Natural killer cell (primary cell): ENCODE measurements around the gene TRIM28. TPM values are rescaled to one million over a fixed set of nuclear protein-coding genes. Genes with fewer than 3 reads are reported as not detected.

Experiments used
- ATAC-seq, 3 donors: fragments of 150-1000 bp in 2 of 3; fragments of 200-7000 bp in 1 of 3; cut with Tn5 transposase; 1 replicate in 1 of 3; 2 replicates in 2 of 3; pipeline ENCODE4 v1.10.0; 2021; ENCODE audit warnings: mild to moderate bottlenecking in 2 of 3, moderate library complexity in 2 of 3
- DNase-seq, 2 donors: peaks; one replicate each; pipeline versions ENCODE4 v3.0.0 to v3.0.0-alpha.2; 2013 to 2021; ENCODE audit warnings: mixed read lengths in 1 of 2
- H3K27ac ChIP-seq: one replicate; pipeline ENCODE4 v1.5.1; 2013; ENCODE audit warnings: mild to moderate bottlenecking, low read length
- H3K27me3 ChIP-seq: one replicate; pipeline ENCODE4 v1.6.1; 2013; ENCODE audit warnings: low read length; ENCODE audit not compliant: control insufficient read depth, insufficient read depth
- H3K36me3 ChIP-seq: one replicate; pipeline ENCODE4 v1.6.1; 2013; ENCODE audit warnings: low read length; ENCODE audit not compliant: control insufficient read depth, insufficient read depth
- H3K4me1 ChIP-seq: one replicate; pipeline ENCODE4 v1.6.1; 2013; ENCODE audit warnings: low read length; ENCODE audit not compliant: control insufficient read depth, insufficient read depth
- H3K4me3 ChIP-seq: one replicate; pipeline ENCODE4 v1.5.1; 2013; ENCODE audit warnings: low read length
- H3K9me3 ChIP-seq: one replicate; pipeline ENCODE4 v1.6.1; 2013; ENCODE audit warnings: low read length; ENCODE audit not compliant: control insufficient read depth, insufficient read depth
- H3K27ac Mint-ChIP-seq, 2 donors: one replicate each; pipeline ENCODE4 v1.8.0; 2022; ENCODE audit warnings: mild to moderate bottlenecking in 2 of 2, mixed read lengths in 2 of 2, moderate library complexity in 1 of 2
- H3K27me3 Mint-ChIP-seq, 2 donors: one replicate each; pipeline ENCODE4 v1.8.0; 2022; ENCODE audit warnings: low read depth in 2 of 2, mixed read lengths in 2 of 2
- H3K36me3 Mint-ChIP-seq: one replicate; pipeline ENCODE4 v1.8.0; 2022; ENCODE audit warnings: mixed read lengths
- H3K4me1 Mint-ChIP-seq, 2 donors: one replicate each; pipeline ENCODE4 v1.8.0; 2022; ENCODE audit warnings: mixed read lengths in 2 of 2
- H3K4me3 Mint-ChIP-seq: one replicate; pipeline ENCODE4 v1.8.0; 2022; ENCODE audit warnings: mild to moderate bottlenecking, moderate library complexity, mixed read lengths
- H3K9me3 Mint-ChIP-seq, 2 donors: one replicate each; pipeline ENCODE4 v1.8.0; 2022; ENCODE audit warnings: mixed read lengths in 2 of 2
- WGBS: methylation state at CpG from one replicate; pipeline ENCODE4 v1.1.7; 2013; ENCODE audit warnings: missing lambda C conversion rate; ENCODE audit not compliant: insufficient coverage; 5-methylcytosine and 5-hydroxymethylcytosine counted together
- intact Hi-C: fragments of 100-400 bp; cut with micrococcal nuclease; formaldehyde crosslinking; loops from one replicate; pipeline ENCODE4 v1.14.2; 2022
- total RNA-seq, 4 donors: library from RNA; stranded (reverse); fragments of 120-200 nt in 1 of 4; gene quantifications; one replicate each; pipeline versions ENCODE4 v1.2.3 to v1.2.4, GENCODE V29; 2013 to 2022
- TF ChIP-seq, protein P1 (sequence below): fragments of 200-600 bp; IDR thresholded peaks from one replicate; pipeline ENCODE4 v1.8.0; 2022; ENCODE audit warnings: antibody characterized with exemption

Gene TRIM28
- total RNA-seq, 3 donors from 2014 or later (not counting 1 experiment from before 2014, with no cell fraction given): 330 to 451 (median 408) TPM

DNA sequence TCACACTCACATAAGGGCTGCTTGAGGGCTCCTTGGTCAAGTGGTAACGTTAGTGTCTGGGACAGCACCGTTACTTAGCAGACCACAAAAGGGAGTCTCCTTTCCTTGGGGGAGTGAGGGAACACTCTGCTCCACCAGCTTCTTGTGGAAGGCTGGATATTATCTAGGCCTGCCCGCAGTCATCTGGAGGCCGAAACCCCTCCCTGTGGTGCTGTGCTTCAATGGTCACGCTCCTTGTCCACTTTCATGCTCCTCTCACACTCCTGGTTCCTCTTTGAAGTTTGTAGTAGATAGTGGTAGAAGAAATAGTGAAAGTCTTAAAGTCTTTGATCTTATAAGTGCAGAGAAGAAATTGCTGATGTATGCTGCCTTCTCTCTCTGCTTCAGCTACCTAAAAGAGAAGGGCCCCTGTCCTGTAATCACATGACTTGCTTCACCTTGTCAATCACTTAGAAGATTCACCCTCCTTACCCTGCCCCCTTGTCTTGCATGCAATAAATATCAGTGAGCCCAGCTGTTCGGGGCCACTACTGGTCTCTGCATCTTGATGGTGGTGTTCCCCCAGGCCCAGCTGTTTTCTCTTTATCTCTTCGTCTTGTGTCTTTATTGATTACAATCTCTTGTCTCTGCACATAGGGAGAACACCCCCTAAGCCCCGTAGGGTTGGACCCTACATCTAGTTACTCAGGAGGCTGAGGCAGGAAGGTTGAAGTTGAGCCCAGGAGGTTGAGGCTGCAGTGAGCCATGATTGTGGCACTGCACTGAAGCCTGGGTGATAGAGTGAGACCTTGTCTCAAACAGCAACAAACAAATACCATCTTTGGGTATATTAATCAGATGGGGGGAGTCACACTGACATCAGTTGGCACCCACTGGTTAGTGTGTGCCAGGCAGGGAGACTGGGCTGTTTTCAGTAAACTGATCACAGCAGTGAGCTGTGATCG is 40.9 kb downstream of the TRIM28 start:
- no peaks in the 10 kb centered on the region for H3K27me3 Mint-ChIP-seq
- Histone ChIP-seq H3K36me3 (peaks cover 4% of the 10 kb centered on the region), H3K4me3 (no peak overlapping the region), H3K4me1 (peaks cover 8% of the 10 kb centered on the region), H3K9me3 (no peaks in the 10 kb centered on the region), H3K27me3 (no peaks in the 10 kb centered on the region), H3K27ac (no peak overlapping the region)
- H3K4me1 Mint-ChIP-seq: peaks cover 7 to 9% of the 10 kb centered on the region in 2 donors
- no peaks in the 10 kb centered on the region for H3K36me3 Mint-ChIP-seq
- 88% methylated on average over 5 of the region's 9 CpGs for WGBS
- no peak overlapping the region for H3K4me3 Mint-ChIP-seq
- no peak for ATAC-seq
- TF ChIP-seq, protein P1, sequence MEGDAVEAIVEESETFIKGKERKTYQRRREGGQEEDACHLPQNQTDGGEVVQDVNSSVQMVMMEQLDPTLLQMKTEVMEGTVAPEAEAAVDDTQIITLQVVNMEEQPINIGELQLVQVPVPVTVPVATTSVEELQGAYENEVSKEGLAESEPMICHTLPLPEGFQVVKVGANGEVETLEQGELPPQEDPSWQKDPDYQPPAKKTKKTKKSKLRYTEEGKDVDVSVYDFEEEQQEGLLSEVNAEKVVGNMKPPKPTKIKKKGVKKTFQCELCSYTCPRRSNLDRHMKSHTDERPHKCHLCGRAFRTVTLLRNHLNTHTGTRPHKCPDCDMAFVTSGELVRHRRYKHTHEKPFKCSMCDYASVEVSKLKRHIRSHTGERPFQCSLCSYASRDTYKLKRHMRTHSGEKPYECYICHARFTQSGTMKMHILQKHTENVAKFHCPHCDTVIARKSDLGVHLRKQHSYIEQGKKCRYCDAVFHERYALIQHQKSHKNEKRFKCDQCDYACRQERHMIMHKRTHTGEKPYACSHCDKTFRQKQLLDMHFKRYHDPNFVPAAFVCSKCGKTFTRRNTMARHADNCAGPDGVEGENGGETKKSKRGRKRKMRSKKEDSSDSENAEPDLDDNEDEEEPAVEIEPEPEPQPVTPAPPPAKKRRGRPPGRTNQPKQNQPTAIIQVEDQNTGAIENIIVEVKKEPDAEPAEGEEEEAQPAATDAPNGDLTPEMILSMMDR: no peak
- H3K9me3 Mint-ChIP-seq: no peaks in the 10 kb centered on the region
- intact Hi-C loops: no loop called here
- no peak overlapping the region for H3K27ac Mint-ChIP-seq
- DNase-seq: no peak

GRCh38 chr19:58585442-58586132 is 41.7 kb downstream of the TRIM28 start:
- no peaks in the 10 kb centered on the region for H3K9me3 ChIP-seq
- DNase-seq (no peak), ATAC-seq (no peak)
- Mint-ChIP-seq H3K27me3 (no peaks in the 10 kb centered on the region), H3K36me3 (no peaks in the 10 kb centered on the region), H3K27ac (no peak overlapping the region), H3K9me3 (no peaks in the 10 kb centered on the region), H3K4me1 (peaks cover 7 to 9% of the 10 kb centered on the region in 2 donors), H3K4me3 (no peak overlapping the region)
- H3K27me3 ChIP-seq: no peaks in the 10 kb centered on the region
- intact Hi-C loops: no loop called here
- WGBS: 98% methylated on average over 5 of the region's 6 CpGs
- H3K4me1 ChIP-seq: peaks cover 8% of the 10 kb centered on the region
- H3K27ac ChIP-seq: no peak overlapping the region
- H3K4me3 ChIP-seq: no peak overlapping the region
- peaks cover 4% of the 10 kb centered on the region for H3K36me3 ChIP-seq
- TF ChIP-seq, protein P1: no peak

- no peak overlapping the region for H3K4me3 ChIP-seq
- H3K9me3 ChIP-seq: no peaks in the 10 kb centered on the region
- H3K27me3 ChIP-seq: no peaks in the 10 kb centered on the region
- Mint-ChIP-seq H3K36me3 (no peaks in the 10 kb centered on the region), H3K27me3 (no peaks in the 10 kb centered on the region), H3K4me3 (no peak overlapping the region), H3K27ac (no peak overlapping the region), H3K9me3 (no peaks in the 10 kb centered on the region), H3K4me1 (peaks cover 3% of the 10 kb centered on the region in 2 donors)
- WGBS: 94% methylated on average over 4 of the region's 4 CpGs
- intact Hi-C loops: no loop called here
- ATAC-seq (no peak), DNase-seq (peak in 1 of 2 donors; percentile 10)
- TF ChIP-seq, protein P1: no peak
- no peak overlapping the region for H3K27ac ChIP-seq
- peaks cover 3% of the 10 kb centered on the region for H3K4me1 ChIP-seq
- peaks cover 4% of the 10 kb centered on the region for H3K36me3 ChIP-seq
Measured at GRCh38 chr19:58586133-58586765, 42.4 kb downstream of the TRIM28 start.

Other genes with a start within 250 kb of the TRIM28 start
- gene ERVK3-1, start 238.7 kb upstream of the TRIM28 start, total RNA-seq: 100 to 1,000 TPM in 2 of 3 donors, 10 to 100 TPM in 1; 96.1 to 142 (median 119) TPM
- gene ZSCAN22, start 217.1 kb upstream of the TRIM28 start, total RNA-seq: 1 to 10 TPM; 2.9 to 4.8 (median 3.2) TPM
- gene A1BG, start 190.6 kb upstream of the TRIM28 start, total RNA-seq: 10 to 100 TPM in 1 of 3 donors, 1 to 10 TPM in 2; 2.0 to 10.6 (median 3.5) TPM
- gene ZNF497, start 181.3 kb upstream of the TRIM28 start, total RNA-seq: under 1 TPM; 0.40 to 0.61 (median 0.60) TPM
- gene ZNF837, start 163.0 kb upstream of the TRIM28 start, total RNA-seq: 1 to 10 TPM in 2 of 3 donors, under 1 TPM in 1; 0.63 to 1.4 (median 1.3) TPM
- gene RPS5, start 156.8 kb upstream of the TRIM28 start, total RNA-seq: 100 to 1,000 TPM; 406 to 580 (median 525) TPM
- under 1 TPM in 1 of 3 donors, not detected in 2; 0.39 TPM for gene RNF225, start 148.4 kb upstream of the TRIM28 start, total RNA-seq
- 1 to 10 TPM; 1.6 to 3.9 (median 2.8) TPM for gene ZNF584, start 135.4 kb upstream of the TRIM28 start, total RNA-seq
- 1 to 10 TPM in 2 of 3 donors, under 1 TPM in 1; 0.88 to 1.6 (median 1.5) TPM for gene ZNF132, start 103.9 kb upstream of the TRIM28 start, total RNA-seq
- 10 to 100 TPM; 10.4 to 11.4 (median 11.4) TPM for gene ZNF324B, start 92.4 kb upstream of the TRIM28 start, total RNA-seq
- gene ZNF324, start 77.0 kb upstream of the TRIM28 start, total RNA-seq: 10 to 100 TPM; 21.3 to 23.7 (median 23.3) TPM
- gene ZNF446, start 67.7 kb upstream of the TRIM28 start, total RNA-seq: 10 to 100 TPM; 11.9 to 14.5 (median 13.5) TPM
- gene SLC27A5, start 32.1 kb upstream of the TRIM28 start, total RNA-seq: 1 to 10 TPM; 4.6 to 7.0 (median 4.7) TPM
- gene ZBTB45, start 24.3 kb upstream of the TRIM28 start, total RNA-seq: 10 to 100 TPM in 1 of 3 donors, 1 to 10 TPM in 2; 9.6 to 12.6 (median 9.8) TPM
- gene CHMP2A, start 11.0 kb downstream of the TRIM28 start, total RNA-seq: 10 to 100 TPM; 82.7 to 95.7 (median 94.7) TPM
- 10 to 100 TPM; 71.0 to 89.5 (median 81.9) TPM for gene UBE2M, start 14.5 kb downstream of the TRIM28 start, total RNA-seq
- 10 to 100 TPM; 24.9 to 40.1 (median 37.3) TPM for gene MZF1, start 29.3 kb downstream of the TRIM28 start, total RNA-seq